Panc1 (cell line): ENCODE measurements around the gene SLC6A19. TPM values are rescaled to one million over a fixed set of nuclear protein-coding genes. Genes with fewer than 3 reads are reported as not detected.

Experiments used
- ATAC-seq: fragments of 200-7000 bp; cut with Tn5 transposase; 2 replicates; pipeline ENCODE4 v1.9.1; 2020; ENCODE audit warnings: mild to moderate bottlenecking, moderate library complexity
- BruUV-seq: library from RNA; stranded (reverse); fragments of 400-500 nt; replicated peaks from 2 replicates; lab custom pipeline; 2021; lab: Mats Ljungman, UMichigan
- CTCF ChIA-PET: fragments of 300-600 bp; sonication (Branson Sonifier 250); formaldehyde crosslinking; loops from one replicate; lab custom pipeline; 2022; ENCODE audit warnings: antibody characterized with exemption; lab: Charles Lee
- POLR2A ChIA-PET: fragments of 300-600 bp; sonication (Branson Sonifier 250); formaldehyde crosslinking; loops from one replicate; lab custom pipeline; 2022; ENCODE audit warnings: antibody characterized with exemption; lab: Charles Lee
- DNase-seq: peaks from one replicate; pipeline ENCODE4 v3.0.0-alpha.2; 2010; ENCODE audit warnings: low read depth, low spot score
- H3K27ac ChIP-seq: 2 replicates; pipeline ENCODE4 v1.5.1; 2011; ENCODE audit warnings: mild to moderate bottlenecking, low read length, inconsistent platforms
- H3K27me3 ChIP-seq: fragments of 200-500 bp; sonication (Bioruptor generic); 2 replicates; pipeline ENCODE4 v1.6.0; 2014; ENCODE audit warnings: low read length, inconsistent platforms; ENCODE audit not compliant: control insufficient read depth, insufficient read depth
- H3K36me3 ChIP-seq: fragments of 200-500 bp; sonication (Bioruptor generic); 2 replicates; pipeline ENCODE4 v1.5.1; 2014; ENCODE audit warnings: inconsistent platforms, mild to moderate bottlenecking, low read length, moderate library complexity; ENCODE audit not compliant: control insufficient read depth, insufficient read depth
- H3K4me1 ChIP-seq: 2 replicates; pipeline ENCODE4 v1.5.1; 2011; ENCODE audit warnings: inconsistent platforms, mild to moderate bottlenecking, low read length, moderate library complexity; ENCODE audit not compliant: control insufficient read depth, insufficient read depth
- H3K4me3 ChIP-seq, 2 experiments: 2 replicates each; pipeline ENCODE4 v1.5.1; 2011 to 2012; ENCODE audit warnings: low read depth in 2 of 2, low read length in 2 of 2, mild to moderate bottlenecking in 2 of 2, inconsistent platforms in 1 of 2, moderate library complexity in 1 of 2
- H3K9me3 ChIP-seq: fragments of 200-500 bp; sonication (Bioruptor generic); 2 replicates; pipeline ENCODE4 v1.5.1; 2014; ENCODE audit warnings: low read depth, mild to moderate bottlenecking, inconsistent platforms, low read length, moderate library complexity; ENCODE audit not compliant: control insufficient read depth, insufficient read depth
- CTCF ChIP-seq: fragments of 450-650 bp; IDR thresholded peaks from 2 replicates; pipeline ENCODE4 v1.5.1; 2017; ENCODE audit warnings: mild to moderate bottlenecking
- POLR2AphosphoS5 ChIP-seq: IDR thresholded peaks from 2 replicates; pipeline ENCODE4 v1.6.1; 2012; ENCODE audit warnings: mild to moderate bottlenecking, low read depth, low read length, moderate library complexity
- REST ChIP-seq, 2 experiments: IDR thresholded peaks; 2 replicates each; pipeline ENCODE4 v1.6.1; 2011 to 2012; ENCODE audit warnings: low read depth in 2 of 2, control low read depth in 1 of 2, low read length in 1 of 2, mild to moderate bottlenecking in 1 of 2, moderate library complexity in 1 of 2; ENCODE audit not compliant: insufficient read depth in 1 of 2
- SIN3A ChIP-seq: IDR thresholded peaks from 2 replicates; pipeline ENCODE4 v1.6.1; 2012; ENCODE audit warnings: low read depth, mild to moderate bottlenecking, low read length, moderate library complexity, borderline replicate concordance; ENCODE audit not compliant: insufficient read depth
- TCF7L2 ChIP-seq: IDR thresholded peaks from 2 replicates; pipeline ENCODE4 v1.6.1; 2011; ENCODE audit warnings: mild to moderate bottlenecking, low read depth, low read length, inconsistent platforms
- in situ Hi-C: cut with HindIII; loops from 2 replicates; pipeline ENCODE4 v1.10.0; 2016; ENCODE audit warnings: low sequenced_read_pairs, low pct_unique_long_range_greater_than_20kb
- intact Hi-C: fragments of 100-400 bp; cut with micrococcal nuclease; formaldehyde crosslinking; loops from one replicate; pipeline ENCODE4 v1.10.0; 2022; ENCODE audit not compliant: unreplicated experiment
- total RNA-seq: library from RNA; stranded (reverse); gene quantifications from one replicate; pipeline ENCODE4 v1.2.1, GENCODE V29; 2021; ENCODE audit not compliant: unreplicated experiment

SLC6A19 gene
- total RNA-seq, 1 experiment from 2014 or later = 0.23 TPM

GRCh38 chr5:1182633-1183423 is 18.6 kb upstream of the SLC6A19 start:
- no peaks in the 10 kb centered on the region for H3K9me3 ChIP-seq
- no peaks in the 10 kb centered on the region for H3K36me3 ChIP-seq
- H3K27ac ChIP-seq = no peak overlapping the region
- in situ Hi-C loops (no loop called here), intact Hi-C loops (no loop called here)
- H3K4me3 ChIP-seq = no peak overlapping the region
- DNase-seq (no peak), ATAC-seq (peak; percentile 62)
- H3K4me1 ChIP-seq = peaks cover 7% of the 10 kb centered on the region
- no peak for TF ChIP-seq POLR2AphosphoS5
- TF ChIP-seq CTCF = no peak
- 0 out of 2 replicates have a peak, but pooled peaks have one; percentile 14 for TF ChIP-seq TCF7L2
- TF ChIP-seq SIN3A = no peak
- no peak for TF ChIP-seq REST (IDR thresholded peaks at IDR 0.05; ENCODE audit: insufficient read depth in 1 of 2, low read depth in 2 of 2, low read length in 1 of 2)
- no peaks in the 10 kb centered on the region; the same call in 1 of the 2 replicates for H3K27me3 ChIP-seq
- CTCF ChIA-PET = no interaction called here
- no TSS peak for BruUV-seq
- POLR2A ChIA-PET = no interaction called here

GRCh38 chr5:1183424-1184162 is 17.8 kb upstream of the SLC6A19 start:
- intact Hi-C loops (no loop called here), in situ Hi-C loops (no loop called here)
- H3K36me3 ChIP-seq = no peaks in the 10 kb centered on the region
- BruUV-seq = no TSS peak
- ChIA-PET CTCF (no interaction called here), POLR2A (no interaction called here)
- no peak overlapping the region for H3K27ac ChIP-seq
- H3K4me1 ChIP-seq = peaks cover 7% of the 10 kb centered on the region
- TF ChIP-seq POLR2AphosphoS5 (no peak), CTCF (no peak), TCF7L2 (no peak), SIN3A (no peak), REST (IDR thresholded peaks at IDR 0.05; ENCODE audit: insufficient read depth in 1 of 2, low read depth in 2 of 2, low read length in 1 of 2) (no peak)
- no peak for DNase-seq
- peak; percentile 47 for ATAC-seq
- peaks cover 3% of the 10 kb centered on the region; the same call in 1 of the 2 replicates for H3K27me3 ChIP-seq
- no peak overlapping the region for H3K4me3 ChIP-seq
- H3K9me3 ChIP-seq = no peaks in the 10 kb centered on the region
